GM19455 (cell line): ENCODE data around the gene TES.
"Not testable (repeated sequence)": the region's sequence is repeated elsewhere in the genome, so short reads cannot be mapped to it uniquely, and the experiment has no call there.

Experiments
- ATAC-seq: cut with Tn5 transposase; IDR thresholded peaks from one replicate; pipeline ENCODE4 v1.9.1; 2021; ENCODE audit not compliant: unreplicated experiment

Gene TES

GRCh38 chr7:116242178-116242577, 31.8 kb downstream of the TES start:
- ATAC-seq, result no peak

GRCh38 chr7:116242759-116243158, 32.4 kb downstream of the TES start:
- ATAC-seq, result no peak

GRCh38 chr7:116244803-116245202, 34.5 kb downstream of the TES start:
- ATAC-seq, result not testable (repeated sequence)

- ATAC-seq, result no peak
Observed at GRCh38 chr7:116246357-116246756, 36.0 kb downstream of the TES start.

- no peak for ATAC-seq
Observed at GRCh38 chr7:116249969-116250553, 39.7 kb downstream of the TES start.

- no peak for ATAC-seq
Observed at GRCh38 chr7:116251675-116252074, 41.3 kb downstream of the TES start.

GRCh38 chr7:116252249-116252648, 41.9 kb downstream of the TES start:
- no peak for ATAC-seq

- ATAC-seq, result no peak
Observed at GRCh38 chr7:116257156-116257555, 46.8 kb downstream of the TES start.

- no peak for ATAC-seq
Observed at GRCh38 chr7:116258734-116259133, 48.4 kb downstream of the TES start.

- no peak for ATAC-seq
Observed at GRCh38 chr7:116259156-116259870, 49.0 kb downstream of the TES start.

- no peak for ATAC-seq
Observed at GRCh38 chr7:116259871-116260440, 49.6 kb downstream of the TES start.

GRCh38 chr7:116261904-116262303, 51.6 kb downstream of the TES start:
- ATAC-seq, result no peak

- no peak for ATAC-seq
Observed at GRCh38 chr7:116265881-116266280, 55.5 kb downstream of the TES start.

GRCh38 chr7:116269466-116269865, 59.1 kb downstream of the TES start:
- ATAC-seq, result no peak

- ATAC-seq, result no peak
Observed at GRCh38 chr7:116271161-116271913, 61.0 kb downstream of the TES start.

- ATAC-seq, result no peak
Observed at GRCh38 chr7:116271963-116272886, 61.9 kb downstream of the TES start.

- no peak for ATAC-seq
Observed at GRCh38 chr7:116273283-116273917, 63.1 kb downstream of the TES start.

- no peak for ATAC-seq
Observed at GRCh38 chr7:116273918-116274301, 63.6 kb downstream of the TES start.

GRCh38 chr7:116277070-116277469, 66.7 kb downstream of the TES start:
- ATAC-seq, result no peak

GRCh38 chr7:116279217-116279616, 68.9 kb downstream of the TES start:
- no peak for ATAC-seq
